CD14-positive monocyte (primary cell): ENCODE measurements around the gene SIN3A. TPM values are rescaled to one million over a fixed set of nuclear protein-coding genes. Genes with fewer than 3 reads are reported as not detected.

Source experiments
- DNase-seq, 3 donors: peaks; one replicate each; pipeline ENCODE4 v3.0.0-alpha.2; 2011 to 2022
- H2AFZ ChIP-seq: 2 replicates; pipeline ENCODE4 v1.6.0; 2012; ENCODE audit warnings: mild to moderate bottlenecking, low read depth, low read length, inconsistent platforms; ENCODE audit not compliant: insufficient read depth, poor library complexity, severe bottlenecking
- H3K27ac ChIP-seq, 2 donors: 1 replicate in 1 of 2; 2 replicates in 1 of 2; pipeline ENCODE4 v1.5.1; 2012 to 2013; ENCODE audit warnings: low read length in 2 of 2, control low read depth in 1 of 2, inconsistent platforms in 1 of 2, low read depth in 1 of 2, mild to moderate bottlenecking in 1 of 2
- H3K27me3 ChIP-seq, 2 donors: one replicate each; pipeline versions ENCODE4 v1.6.0 to v1.6.1; 2011 to 2013; ENCODE audit warnings: low read length in 2 of 2; ENCODE audit not compliant: control insufficient read depth in 2 of 2, insufficient read depth in 2 of 2
- H3K36me3 ChIP-seq, 2 donors: replicated peaks in 1 of 2; 1 replicate in 1 of 2; 2 replicates in 1 of 2; pipeline versions ENCODE4 v1.5.1 to v1.6.1; 2012 to 2013; ENCODE audit warnings: low read length in 2 of 2, control low read depth in 1 of 2, inconsistent platforms in 1 of 2, mild to moderate bottlenecking in 1 of 2; ENCODE audit not compliant: insufficient read depth in 2 of 2, control insufficient read depth in 1 of 2
- H3K4me1 ChIP-seq, 2 donors: 1 replicate in 1 of 2; 2 replicates in 1 of 2; pipeline versions ENCODE4 v1.5.1 to v1.6.1; 2012 to 2013; ENCODE audit warnings: low read length in 2 of 2, control low read depth in 1 of 2, inconsistent platforms in 1 of 2, mild to moderate bottlenecking in 1 of 2, moderate library complexity in 1 of 2; ENCODE audit not compliant: insufficient read depth in 2 of 2, control insufficient read depth in 1 of 2
- H3K4me2 ChIP-seq: replicated peaks from 2 replicates; pipeline ENCODE3; 2012; ENCODE audit warnings: low read length, moderate library complexity, mild to moderate bottlenecking; ENCODE audit not compliant: poor library complexity, severe bottlenecking; ENCODE audit errors: extremely low read depth
- H3K4me3 ChIP-seq, 3 experiments: fragments of 200-600 bp in 1 of 3; sonication (generic) in 1 of 3; replicated peaks in 1 of 3; 1 replicate in 2 of 3; 2 replicates in 1 of 3; pipeline ENCODE4 v1.5.1; 2011 to 2013; ENCODE audit warnings: low read length in 3 of 3, mild to moderate bottlenecking in 3 of 3, control low read depth in 2 of 3, low read depth in 2 of 3, inconsistent platforms in 1 of 3, moderate library complexity in 1 of 3
- H3K79me2 ChIP-seq: 2 replicates; pipeline ENCODE4 v1.6.0; 2012; ENCODE audit warnings: mild to moderate bottlenecking, control low read depth, inconsistent platforms, low read length, moderate library complexity; ENCODE audit not compliant: insufficient read depth
- H3K9ac ChIP-seq: 2 replicates; pipeline ENCODE4 v1.6.0; 2017; ENCODE audit warnings: low read length, mild to moderate bottlenecking; ENCODE audit not compliant: insufficient read depth, poor library complexity, severe bottlenecking
- H3K9me3 ChIP-seq, 2 donors: replicated peaks in 1 of 2; 1 replicate in 1 of 2; 2 replicates in 1 of 2; pipeline versions ENCODE4 v1.5.1 to v1.6.1; 2012 to 2013; ENCODE audit warnings: low read length in 2 of 2, control low read depth in 1 of 2; ENCODE audit not compliant: control insufficient read depth in 1 of 2, insufficient read depth in 1 of 2
- H4K20me1 ChIP-seq: 2 replicates; pipeline ENCODE4 v1.6.0; 2012; ENCODE audit warnings: mild to moderate bottlenecking, low read length, control low read depth, moderate library complexity; ENCODE audit not compliant: insufficient read depth
- H3K27ac Mint-ChIP-seq, 7 donors: one replicate each; pipeline ENCODE4 v1.8.0; 2020; ENCODE audit warnings: mild to moderate bottlenecking in 7 of 7, mixed read lengths in 7 of 7, moderate library complexity in 6 of 7, inconsistent platforms in 2 of 7
- H3K27me3 Mint-ChIP-seq, 3 donors: one replicate each; pipeline ENCODE4 v1.8.0; 2021 to 2022; ENCODE audit warnings: low read depth in 3 of 3, mild to moderate bottlenecking in 3 of 3, mixed read lengths in 3 of 3, moderate library complexity in 3 of 3, inconsistent platforms in 1 of 3
- H3K36me3 Mint-ChIP-seq, 2 donors: one replicate each; pipeline ENCODE4 v1.8.0; 2020; ENCODE audit warnings: mixed read lengths in 2 of 2, inconsistent platforms in 1 of 2, mild to moderate bottlenecking in 1 of 2
- H3K4me1 Mint-ChIP-seq: one replicate; pipeline ENCODE4 v1.8.0; 2020; ENCODE audit warnings: mild to moderate bottlenecking, mixed read lengths
- H3K4me3 Mint-ChIP-seq, 2 donors: one replicate each; pipeline ENCODE4 v1.8.0; 2020; ENCODE audit warnings: mild to moderate bottlenecking in 2 of 2, mixed read lengths in 2 of 2, moderate library complexity in 1 of 2
- H3K9me3 Mint-ChIP-seq, 7 donors: one replicate each; pipeline ENCODE4 v1.8.0; 2020 to 2022; ENCODE audit warnings: mixed read lengths in 7 of 7, mild to moderate bottlenecking in 6 of 7, moderate library complexity in 6 of 7, inconsistent platforms in 2 of 7
- CTCF ChIP-seq: fragments of 200-600 bp; IDR thresholded peaks from one replicate; pipeline ENCODE4 v1.8.0; 2022; ENCODE audit warnings: antibody characterized with exemption, mild to moderate bottlenecking
- WGBS: methylation state at CpG from one replicate; pipeline ENCODE4 v1.1.5; 2013; ENCODE audit warnings: missing lambda C conversion rate; ENCODE audit not compliant: insufficient coverage; 5-methylcytosine and 5-hydroxymethylcytosine counted together
- intact Hi-C, 2 donors: fragments of 100-400 bp; cut with micrococcal nuclease; formaldehyde crosslinking; loops; one replicate each; pipeline versions ENCODE4 v1.15.0 to v1.15.1; 2023
- polyA plus RNA-seq, 3 donors: library from polyadenylated mRNA; depleted of rRNA in 1 of 3; unstranded in 2 of 3; stranded (reverse) in 1 of 3; fragments of 300-500 nt in 2 of 3; fragments of >200 nt in 1 of 3; fragmentation: Illumina TruSeq in 2 of 3; gene quantifications; 1 replicate in 2 of 3; 2 replicates in 1 of 3; pipeline ENCODE4 v1.2.3, GENCODE V29; 2012 to 2021

Gene SIN3A
- polyA plus RNA-seq, 3 donors: 2.3 to 20.7 (median 7.9) TPM

GRCh38 chr15:75420698-75421097 is 30.8 kb downstream of the SIN3A start:
- no peak for DNase-seq
- Mint-ChIP-seq H3K27me3 (peaks cover 0 to 2% (median 0%) of the 10 kb centered on the region in 3 donors), H3K4me1 (no peaks in the 10 kb centered on the region), H3K9me3 (no peaks in the 10 kb centered on the region), H3K27ac (no peak overlapping the region), H3K36me3 (peaks cover 37 to 67% of the 10 kb centered on the region in 2 donors), H3K4me3 (no peak overlapping the region)
- H3K9ac ChIP-seq: no peak overlapping the region
- H3K9me3 ChIP-seq: no peaks in the 10 kb centered on the region
- no peak for TF ChIP-seq CTCF
- H4K20me1 ChIP-seq: peaks cover 16% of the 10 kb centered on the region
- H3K36me3 ChIP-seq: peaks cover 43 to 90% of the 10 kb centered on the region in 2 donors
- no peak overlapping the region for H2AFZ ChIP-seq
- no peaks in the 10 kb centered on the region for H3K27me3 ChIP-seq
- H3K4me3 ChIP-seq: no peak overlapping the region
- H3K4me2 ChIP-seq: no peak overlapping the region
- intact Hi-C loops: no loop called here
- no peaks in the 10 kb centered on the region for H3K4me1 ChIP-seq
- peaks cover 22% of the 10 kb centered on the region for H3K79me2 ChIP-seq
- H3K27ac ChIP-seq: no peak overlapping the region

DNA sequence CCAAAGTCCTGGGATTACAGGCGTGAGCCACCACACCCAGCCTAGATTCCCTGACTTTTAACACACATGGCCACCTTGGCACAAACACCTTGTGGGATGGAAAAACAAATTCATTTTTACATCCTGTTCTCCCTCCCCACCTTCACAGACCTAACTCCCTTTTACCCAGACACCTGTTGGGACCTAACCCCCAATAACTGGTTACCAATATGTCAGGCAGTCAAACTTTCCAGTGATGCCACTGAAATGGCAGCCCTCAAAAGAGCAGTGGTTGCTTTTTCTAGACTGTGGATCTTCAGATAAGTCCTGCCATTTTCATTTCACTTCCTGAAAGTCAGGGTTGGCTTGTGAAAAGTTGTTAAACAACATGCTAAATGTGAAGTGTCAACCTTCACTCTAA is 34.9 kb downstream of the SIN3A start:
- whole genome bisulfite sequencing: 100% methylated on average over 1 of the region's 1 CpG
- intact Hi-C loops: no loop called here
- H3K9me3 ChIP-seq: no peaks in the 10 kb centered on the region
- no peaks in the 10 kb centered on the region for H3K27me3 ChIP-seq
- no peak for DNase-seq
- no peak overlapping the region for H3K4me2 ChIP-seq
- no peaks in the 10 kb centered on the region for H3K4me1 Mint-ChIP-seq
- H4K20me1 ChIP-seq: peaks cover 15% of the 10 kb centered on the region
- H3K27ac Mint-ChIP-seq: peak overlapping the region in 1 of 7 donors; percentile 69
- H3K36me3 Mint-ChIP-seq: peaks cover 51 to 76% of the 10 kb centered on the region in 2 donors
- H3K4me3 ChIP-seq: no peak overlapping the region
- H3K27ac ChIP-seq: peak overlapping the region in 1 of 2 donors; percentile 36
- no peaks in the 10 kb centered on the region for H3K9me3 Mint-ChIP-seq
- peaks cover 8% of the 10 kb centered on the region for H3K79me2 ChIP-seq
- H3K27me3 Mint-ChIP-seq: no peaks in the 10 kb centered on the region
- H3K4me3 Mint-ChIP-seq: no peak overlapping the region
- H2AFZ ChIP-seq: no peak overlapping the region
- no peak for TF ChIP-seq CTCF
- no peak overlapping the region for H3K9ac ChIP-seq
- no peaks in the 10 kb centered on the region for H3K4me1 ChIP-seq
- H3K36me3 ChIP-seq: peaks cover 60 to 89% of the 10 kb centered on the region in 2 donors
